Dermis microvascular lymphatic vessel endothelial cell (primary cell): Measurements from ENCODE around the gene PKNOX2. TPM values are rescaled to one million over a fixed set of nuclear protein-coding genes. Genes with fewer than 3 reads are reported as not detected.

Source experiments
- DNase-seq, 2 donors: peaks; one replicate each; pipeline versions ENCODE4 v3.0.0 to v3.0.0-alpha.2; 2010; ENCODE audit warnings: low read depth in 2 of 2
- total RNA-seq: library from RNA; depleted of rRNA; stranded (reverse); fragments of >200 nt; gene quantifications from 2 replicates; pipeline ENCODE4 v1.2.1, GENCODE V29; 2014

The PKNOX2 gene
- total RNA-seq, 1 donor from 2014 or later = not detected

- DNase-seq = no peak
Observed at GRCh38 chr11:125465255-125465654, 300.7 kb downstream of the PKNOX2 start.

- no peak for DNase-seq
Observed at GRCh38 chr11:125465701-125466100, 301.1 kb downstream of the PKNOX2 start.

- no peak for DNase-seq
Observed at GRCh38 chr11:125468025-125468424, 303.5 kb downstream of the PKNOX2 start.

GRCh38 chr11:125468852-125469251, 304.3 kb downstream of the PKNOX2 start:
- DNase-seq = no peak

- DNase-seq = no peak
Observed at GRCh38 chr11:125470355-125470754, 305.8 kb downstream of the PKNOX2 start.

- DNase-seq = no peak
Observed at GRCh38 chr11:125476721-125477120, 312.2 kb downstream of the PKNOX2 start.

- no peak for DNase-seq
Observed at GRCh38 chr11:125479137-125479536, 314.6 kb downstream of the PKNOX2 start.

GRCh38 chr11:125481531-125481930, 317.0 kb downstream of the PKNOX2 start:
- no peak for DNase-seq

Other genes starting within 250 kb of the PKNOX2 start
- gene HEPN1, start 245.5 kb upstream of the PKNOX2 start, total RNA-seq = under 0.01 TPM in 1 of 2 replicates, not detected in the other
- under 0.01 TPM in 2 replicates for gene HEPACAM, start 228.7 kb upstream of the PKNOX2 start, total RNA-seq
- 2.3 and 2.6 TPM in 2 replicates for gene CCDC15, start 210.5 kb upstream of the PKNOX2 start, total RNA-seq
- gene SLC37A2, start 101.4 kb upstream of the PKNOX2 start, total RNA-seq = 0.90 and 1.1 TPM in 2 replicates
- 15.3 and 17.1 TPM in 2 replicates for gene TMEM218, start 53.1 kb upstream of the PKNOX2 start, total RNA-seq